GM13977 (cell line): ENCODE measurements around the gene FAM171A2.

Experiments used
- DNase-seq: peaks from one replicate; pipeline ENCODE4 v3.0.0; 2012; ENCODE audit warnings: low spot score
- CTCF ChIP-seq: IDR thresholded peaks from 2 replicates; pipeline ENCODE4 v1.5.1; 2012; ENCODE audit warnings: mild to moderate bottlenecking, control low read depth; ENCODE audit not compliant: insufficient read depth; ENCODE audit errors: extremely low read depth, missing control alignments
- in situ Hi-C: fragments of 300-500 bp; cut with MboI; formaldehyde crosslinking; loops from one replicate; pipeline ENCODE4 v1.12.0; 2022; ENCODE audit warnings: low sequenced_read_pairs, low pct_unique_long_range_greater_than_20kb, mixed read lengths, inconsistent platforms; ENCODE audit not compliant: unreplicated experiment

Gene FAM171A2

GRCh38 chr17:44324571-44325275 is 38.9 kb downstream of the FAM171A2 start, which contains the start of gene SLC25A39:
SLC25A39 (minus strand) TSS chr17:44324823; CDS start chr17:44323562, 1,261 bp downstream.
- no peak for TF ChIP-seq CTCF
- DNase-seq = peak; percentile 96
- in situ Hi-C loops = loop anchor here (5.0 kb wide), 1 partner anchor 122 kb away; no protein-coding TSS in a partner anchor

GRCh38 chr17:44324092-44324570 is 39.5 kb downstream of the FAM171A2 start:
- in situ Hi-C loops = no loop called here
- no peak for TF ChIP-seq CTCF
- no peak for DNase-seq

GRCh38 chr17:44323359-44324091 is 40.1 kb downstream of the FAM171A2 start:
- no peak for TF ChIP-seq CTCF
- DNase-seq = no peak
- in situ Hi-C loops = no loop called here

- DNase-seq = no peak
- in situ Hi-C loops = no loop called here
- TF ChIP-seq CTCF = no peak
Observed at GRCh38 chr17:44322236-44322895, 41.3 kb downstream of the FAM171A2 start.

- in situ Hi-C loops = no loop called here
- no peak for DNase-seq
- TF ChIP-seq CTCF = no peak
Observed at GRCh38 chr17:44321246-44322120, 42.2 kb downstream of the FAM171A2 start.
